CD14-positive monocyte (primary cell): ENCODE results near the gene EYS. TPM values are rescaled to one million over a fixed set of nuclear protein-coding genes. Genes with fewer than 3 reads are reported as not detected.

Experiments used
- DNase-seq, 3 donors: peaks; one replicate each; pipeline ENCODE4 v3.0.0-alpha.2; 2011 to 2022
- H2AFZ ChIP-seq: 2 replicates; pipeline ENCODE4 v1.6.0; 2012; ENCODE audit warnings: mild to moderate bottlenecking, low read depth, low read length, inconsistent platforms; ENCODE audit not compliant: insufficient read depth, poor library complexity, severe bottlenecking
- H3K27ac ChIP-seq, 2 donors: 1 replicate in 1 of 2; 2 replicates in 1 of 2; pipeline ENCODE4 v1.5.1; 2012 to 2013; ENCODE audit warnings: low read length in 2 of 2, control low read depth in 1 of 2, inconsistent platforms in 1 of 2, low read depth in 1 of 2, mild to moderate bottlenecking in 1 of 2
- H3K27me3 ChIP-seq, 2 donors: one replicate each; pipeline versions ENCODE4 v1.6.0 to v1.6.1; 2011 to 2013; ENCODE audit warnings: low read length in 2 of 2; ENCODE audit not compliant: control insufficient read depth in 2 of 2, insufficient read depth in 2 of 2
- H3K36me3 ChIP-seq, 2 donors: replicated peaks in 1 of 2; 1 replicate in 1 of 2; 2 replicates in 1 of 2; pipeline versions ENCODE4 v1.5.1 to v1.6.1; 2012 to 2013; ENCODE audit warnings: low read length in 2 of 2, control low read depth in 1 of 2, inconsistent platforms in 1 of 2, mild to moderate bottlenecking in 1 of 2; ENCODE audit not compliant: insufficient read depth in 2 of 2, control insufficient read depth in 1 of 2
- H3K4me1 ChIP-seq, 2 donors: 1 replicate in 1 of 2; 2 replicates in 1 of 2; pipeline versions ENCODE4 v1.5.1 to v1.6.1; 2012 to 2013; ENCODE audit warnings: low read length in 2 of 2, control low read depth in 1 of 2, inconsistent platforms in 1 of 2, mild to moderate bottlenecking in 1 of 2, moderate library complexity in 1 of 2; ENCODE audit not compliant: insufficient read depth in 2 of 2, control insufficient read depth in 1 of 2
- H3K4me2 ChIP-seq: replicated peaks from 2 replicates; pipeline ENCODE3; 2012; ENCODE audit warnings: low read length, moderate library complexity, mild to moderate bottlenecking; ENCODE audit not compliant: poor library complexity, severe bottlenecking; ENCODE audit errors: extremely low read depth
- H3K4me3 ChIP-seq, 3 experiments: fragments of 200-600 bp in 1 of 3; sonication (generic) in 1 of 3; replicated peaks in 1 of 3; 1 replicate in 2 of 3; 2 replicates in 1 of 3; pipeline ENCODE4 v1.5.1; 2011 to 2013; ENCODE audit warnings: low read length in 3 of 3, mild to moderate bottlenecking in 3 of 3, control low read depth in 2 of 3, low read depth in 2 of 3, inconsistent platforms in 1 of 3, moderate library complexity in 1 of 3
- H3K79me2 ChIP-seq: 2 replicates; pipeline ENCODE4 v1.6.0; 2012; ENCODE audit warnings: mild to moderate bottlenecking, control low read depth, inconsistent platforms, low read length, moderate library complexity; ENCODE audit not compliant: insufficient read depth
- H3K9ac ChIP-seq: 2 replicates; pipeline ENCODE4 v1.6.0; 2017; ENCODE audit warnings: low read length, mild to moderate bottlenecking; ENCODE audit not compliant: insufficient read depth, poor library complexity, severe bottlenecking
- H3K9me3 ChIP-seq, 2 donors: replicated peaks in 1 of 2; 1 replicate in 1 of 2; 2 replicates in 1 of 2; pipeline versions ENCODE4 v1.5.1 to v1.6.1; 2012 to 2013; ENCODE audit warnings: low read length in 2 of 2, control low read depth in 1 of 2; ENCODE audit not compliant: control insufficient read depth in 1 of 2, insufficient read depth in 1 of 2
- H4K20me1 ChIP-seq: 2 replicates; pipeline ENCODE4 v1.6.0; 2012; ENCODE audit warnings: mild to moderate bottlenecking, low read length, control low read depth, moderate library complexity; ENCODE audit not compliant: insufficient read depth
- H3K27ac Mint-ChIP-seq, 7 donors: one replicate each; pipeline ENCODE4 v1.8.0; 2020; ENCODE audit warnings: mild to moderate bottlenecking in 7 of 7, mixed read lengths in 7 of 7, moderate library complexity in 6 of 7, inconsistent platforms in 2 of 7
- H3K27me3 Mint-ChIP-seq, 3 donors: one replicate each; pipeline ENCODE4 v1.8.0; 2021 to 2022; ENCODE audit warnings: low read depth in 3 of 3, mild to moderate bottlenecking in 3 of 3, mixed read lengths in 3 of 3, moderate library complexity in 3 of 3, inconsistent platforms in 1 of 3
- H3K36me3 Mint-ChIP-seq, 2 donors: one replicate each; pipeline ENCODE4 v1.8.0; 2020; ENCODE audit warnings: mixed read lengths in 2 of 2, inconsistent platforms in 1 of 2, mild to moderate bottlenecking in 1 of 2
- H3K4me1 Mint-ChIP-seq: one replicate; pipeline ENCODE4 v1.8.0; 2020; ENCODE audit warnings: mild to moderate bottlenecking, mixed read lengths
- H3K4me3 Mint-ChIP-seq, 2 donors: one replicate each; pipeline ENCODE4 v1.8.0; 2020; ENCODE audit warnings: mild to moderate bottlenecking in 2 of 2, mixed read lengths in 2 of 2, moderate library complexity in 1 of 2
- H3K9me3 Mint-ChIP-seq, 7 donors: one replicate each; pipeline ENCODE4 v1.8.0; 2020 to 2022; ENCODE audit warnings: mixed read lengths in 7 of 7, mild to moderate bottlenecking in 6 of 7, moderate library complexity in 6 of 7, inconsistent platforms in 2 of 7
- CTCF ChIP-seq: fragments of 200-600 bp; IDR thresholded peaks from one replicate; pipeline ENCODE4 v1.8.0; 2022; ENCODE audit warnings: antibody characterized with exemption, mild to moderate bottlenecking
- WGBS: methylation state at CpG from one replicate; pipeline ENCODE4 v1.1.5; 2013; ENCODE audit warnings: missing lambda C conversion rate; ENCODE audit not compliant: insufficient coverage; 5-methylcytosine and 5-hydroxymethylcytosine counted together
- intact Hi-C, 2 donors: fragments of 100-400 bp; cut with micrococcal nuclease; formaldehyde crosslinking; loops; one replicate each; pipeline versions ENCODE4 v1.15.0 to v1.15.1; 2023
- polyA plus RNA-seq, 3 donors: library from polyadenylated mRNA; depleted of rRNA in 1 of 3; unstranded in 2 of 3; stranded (reverse) in 1 of 3; fragments of 300-500 nt in 2 of 3; fragments of >200 nt in 1 of 3; fragmentation: Illumina TruSeq in 2 of 3; gene quantifications; 1 replicate in 2 of 3; 2 replicates in 1 of 3; pipeline ENCODE4 v1.2.3, GENCODE V29; 2012 to 2021

EYS gene
- polyA plus RNA-seq, 3 donors: 0.01 to 0.03 TPM; not detected in 1

GRCh38 chr6:64227863-64228262, 1479.2 kb downstream of the EYS start:
- no peak overlapping the region for H3K4me3 ChIP-seq
- H3K9ac ChIP-seq: no peak overlapping the region
- peaks cover 0 to 2% (median 0%) of the 10 kb centered on the region in 3 donors for H3K27me3 Mint-ChIP-seq
- no peak overlapping the region for H2AFZ ChIP-seq
- H3K79me2 ChIP-seq: no peaks in the 10 kb centered on the region
- no peak for DNase-seq
- H3K9me3 Mint-ChIP-seq: peaks cover 0 to 2% (median 0%) of the 10 kb centered on the region in 7 donors
- no peak overlapping the region for H3K4me2 ChIP-seq
- 83% methylated on average over 1 of the region's 1 CpG for WGBS
- H3K4me3 Mint-ChIP-seq: no peak overlapping the region
- H3K4me1 Mint-ChIP-seq: no peaks in the 10 kb centered on the region
- no peak overlapping the region for H3K27ac Mint-ChIP-seq
- no peak for TF ChIP-seq CTCF
- no peaks in the 10 kb centered on the region for H3K36me3 ChIP-seq
- intact Hi-C loops: no loop called here
- H4K20me1 ChIP-seq: no peaks in the 10 kb centered on the region
- no peaks in the 10 kb centered on the region for H3K9me3 ChIP-seq
- H3K27ac ChIP-seq: no peak overlapping the region
- H3K27me3 ChIP-seq: no peaks in the 10 kb centered on the region
- no peaks in the 10 kb centered on the region for H3K4me1 ChIP-seq
- no peaks in the 10 kb centered on the region for H3K36me3 Mint-ChIP-seq

- H3K36me3 Mint-ChIP-seq: no peaks in the 10 kb centered on the region
- no peak overlapping the region for H3K27ac Mint-ChIP-seq
- H3K4me3 Mint-ChIP-seq: no peak overlapping the region
- Histone ChIP-seq H4K20me1 (no peaks in the 10 kb centered on the region), H3K27me3 (no peaks in the 10 kb centered on the region), H3K9me3 (no peaks in the 10 kb centered on the region), H3K4me1 (no peaks in the 10 kb centered on the region), H3K9ac (no peak overlapping the region), H3K36me3 (no peaks in the 10 kb centered on the region), H3K4me2 (no peak overlapping the region), H3K79me2 (no peaks in the 10 kb centered on the region), H2AFZ (no peak overlapping the region), H3K27ac (no peak overlapping the region), H3K4me3 (no peak overlapping the region)
- DNase-seq: no peak
- no peaks in the 10 kb centered on the region for H3K4me1 Mint-ChIP-seq
- no peak for TF ChIP-seq CTCF
- intact Hi-C loops: no loop called here
- H3K27me3 Mint-ChIP-seq: peaks cover 0 to 2% (median 0%) of the 10 kb centered on the region in 3 donors
- peaks cover 0 to 3% (median 0%) of the 10 kb centered on the region in 7 donors for H3K9me3 Mint-ChIP-seq
Observed at GRCh38 chr6:64225503-64225902, 1481.5 kb downstream of the EYS start.
